ENCODE measurements around the gene JARID2. TPM values are rescaled to one million over a fixed set of nuclear protein-coding genes. Genes with fewer than 3 reads are reported as not detected.

The JARID2 gene
- total and polyA plus RNA-seq, 2 of the 4 experiments (the other 2 are of a cell fraction), result 9.6 to 12.9 TPM

- POLR2A ChIA-PET (ENCODE audit: unreplicated experiment), result interaction anchor here (0.6 kb wide), 3 partner anchors 51 to 96 kb away, joined by 3 to 7 read pairs (median 3); no protein-coding TSS in a partner anchor
- Histone ChIP-seq H3K9me1 (ENCODE audit: insufficient read depth, low read length) (peaks cover 13% of the 10 kb centered on the region), H3K4ac (ENCODE audit: low read depth, low read length) (no peak overlapping the region), H4K5ac (ENCODE audit: low read depth, low read length) (no peak overlapping the region), H3K36me3 (ENCODE audit: control insufficient read depth, insufficient read depth, low read length) (no peaks in the 10 kb centered on the region), H3K4me1 (ENCODE audit: control insufficient read depth, insufficient read depth, low read length) (peaks cover 21% of the 10 kb centered on the region), H2AK5ac (ENCODE audit: low read depth, low read length) (no peak overlapping the region), H3K56ac (ENCODE audit: extremely low read depth, insufficient read depth, low read length) (no peak overlapping the region), H3K23ac (ENCODE audit: low read depth, low read length) (no peak overlapping the region), H3K9me3 (ENCODE audit: control insufficient read depth, insufficient read depth, low read length) (no peaks in the 10 kb centered on the region), H3K9ac (ENCODE audit: low read depth, low read length) (no peak overlapping the region), H3K4me2 (ENCODE audit: low read depth, low read length) (peak overlapping the region; percentile 55), H2BK20ac (ENCODE audit: low read depth, low read length) (peak overlapping the region; percentile 19; the same call in 1 of the 2 replicates), H4K8ac (ENCODE audit: low read depth in 2 of 2, low read length in 2 of 2) (peak overlapping the region in 1 of 2 experiments; percentile 8; a peak in 1 of 4 replicates), H2BK15ac (ENCODE audit: low read depth, low read length) (no peak overlapping the region), H3K27ac (ENCODE audit: insufficient read depth, low read length) (peak overlapping the region; percentile 18; the same call in 1 of the 2 replicates), H3K18ac (ENCODE audit: low read depth, low read length) (no peak overlapping the region), H3K79me1 (ENCODE audit: low read depth in 1 of 2, low read length in 2 of 2) (peaks cover 33 to 84% of the 10 kb centered on the region in 2 experiments), H2BK5ac (ENCODE audit: low read depth, low read length, poor library complexity, severe bottlenecking) (peak overlapping the region; percentile 35), H2AK9ac (replicated peaks; ENCODE audit: low read depth, low read length, poor library complexity) (no peak overlapping the region), H3K14ac (replicated peaks; ENCODE audit: low read depth, low read length) (no peak overlapping the region), H4K91ac (ENCODE audit: insufficient read depth, low read depth, low read length) (no peak overlapping the region), H2AFZ (replicated peaks; ENCODE audit: low read length, poor library complexity) (no peak overlapping the region), H2BK120ac (ENCODE audit: low read depth, low read length) (no peak overlapping the region), H3K4me3 (ENCODE audit: insufficient read depth, low read depth, low read length) (no peak overlapping the region), H3K27me3 (ENCODE audit: control insufficient read depth, insufficient read depth, low read length) (no peaks in the 10 kb centered on the region), H4K20me1 (ENCODE audit: insufficient read depth, low read length) (peaks cover 88% of the 10 kb centered on the region)
- DNase-seq (peak; percentile 94), ATAC-seq (ENCODE audit: low read depth) (peak; percentile 62)
- no TSS peak for BruUV-seq (replicated peaks)
- 0% methylated on average over 2 of the region's 5 CpGs; no CpG with 5 or more reads in 1 of the 2 experiments for WGBS, 2 experiments (ENCODE audit: extremely low coverage in 2 of 2, insufficient read length in 1 of 2)
- in situ Hi-C loops (cut with MboI; ENCODE audit: low sequenced_read_pairs) (no loop called here), dilution Hi-C loops (cut with HindIII; ENCODE audit: low sequenced_read_pairs, unreplicated experiment) (no loop called here), intact Hi-C loops (cut with micrococcal nuclease) (loop anchor here (1.0 to 10.0 kb wide), 7 partner anchors 41 to 1231 kb away; no protein-coding TSS in a partner anchor)
- CTCF ChIA-PET, result interaction anchor here (0.6 to 1.4 kb wide), 5 partner anchors 143 to 793 kb away, joined by 3 to 6 read pairs (median 5); no protein-coding TSS in a partner anchor
- TF ChIP-seq RCOR1 (IDR thresholded peaks at IDR 0.05; ENCODE audit: insufficient replicate concordance, low read length) (no peak), RFX5 (IDR thresholded peaks at IDR 0.05; ENCODE audit: low read depth, low read length) (no peak), FOS (IDR thresholded peaks at IDR 0.05; ENCODE audit: low read depth, low read length) (peak; percentile 80), NFE2L2 (IDR thresholded peaks at IDR 0.05; ENCODE audit: low read depth, low read length) (no peak), CTCF (conservative IDR thresholded peaks at IDR 0.05; ENCODE audit: low read depth, low read length) (0 out of 2 replicates have a peak, but pooled peaks have one; percentile 3), CEBPB (IDR thresholded peaks at IDR 0.05; ENCODE audit: low read depth, low read length) (peak; percentile 76), BHLHE40 (IDR thresholded peaks at IDR 0.05; ENCODE audit: low read depth, low read length) (no peak), USF2 (IDR thresholded peaks at IDR 0.05; ENCODE audit: low read depth, low read length) (no peak), MAFK (IDR thresholded peaks at IDR 0.05; ENCODE audit: low read depth, low read length) (0 out of 2 replicates have a peak, but pooled peaks have one; percentile 29)
These were observed 197.4 kb downstream of the JARID2 start for GRCh38 chr6:15443119-15443830.
